RWPE1 (cell line): ENCODE data around the gene GOLGA2.
A peak's percentile ranks its signal among the peaks of the same experiment; 100 is the strongest.

Experiments used
- CTCF ChIA-PET: fragments of 350-600 bp; sonication (Branson Sonifier 250); formaldehyde crosslinking; extraction: SDS; loops from one replicate; lab custom pipeline; 2021; lab: Yijun Ruan, JAX
- POLR2A ChIA-PET: fragments of 400-600 bp; formaldehyde crosslinking; extraction: SDS; loops from one replicate; lab custom pipeline; 2020; ENCODE audit warnings: antibody characterized with exemption; ENCODE audit not compliant: low non-redundant PET; lab: Yijun Ruan, JAX
- DNase-seq: peaks from one replicate; pipeline ENCODE4 v3.0.0; 2012; ENCODE audit warnings: low spot score
- H3K27ac ChIP-seq: fragments of 450-650 bp; 2 replicates; pipeline ENCODE4 v1.5.1; 2017
- TF ChIP-seq, protein P1 (sequence below): fragments of 450-650 bp; conservative IDR thresholded peaks from 2 replicates; pipeline ENCODE4 v1.5.1; 2017; ENCODE audit warnings: low read depth, mild to moderate bottlenecking

The GOLGA2 gene

GRCh38 chr9:128296340-128297220, 20.8 kb upstream of the GOLGA2 start:
- peak overlapping the region; percentile 71 for H3K27ac ChIP-seq
- ChIA-PET POLR2A (no interaction called here), CTCF (interaction anchor here (0.6 to 4.8 kb wide), 8 partner anchors 8 to 66 kb away, joined by 3 to 48 read pairs (median 4); no protein-coding TSS in a partner anchor)
- TF ChIP-seq, protein P1, sequence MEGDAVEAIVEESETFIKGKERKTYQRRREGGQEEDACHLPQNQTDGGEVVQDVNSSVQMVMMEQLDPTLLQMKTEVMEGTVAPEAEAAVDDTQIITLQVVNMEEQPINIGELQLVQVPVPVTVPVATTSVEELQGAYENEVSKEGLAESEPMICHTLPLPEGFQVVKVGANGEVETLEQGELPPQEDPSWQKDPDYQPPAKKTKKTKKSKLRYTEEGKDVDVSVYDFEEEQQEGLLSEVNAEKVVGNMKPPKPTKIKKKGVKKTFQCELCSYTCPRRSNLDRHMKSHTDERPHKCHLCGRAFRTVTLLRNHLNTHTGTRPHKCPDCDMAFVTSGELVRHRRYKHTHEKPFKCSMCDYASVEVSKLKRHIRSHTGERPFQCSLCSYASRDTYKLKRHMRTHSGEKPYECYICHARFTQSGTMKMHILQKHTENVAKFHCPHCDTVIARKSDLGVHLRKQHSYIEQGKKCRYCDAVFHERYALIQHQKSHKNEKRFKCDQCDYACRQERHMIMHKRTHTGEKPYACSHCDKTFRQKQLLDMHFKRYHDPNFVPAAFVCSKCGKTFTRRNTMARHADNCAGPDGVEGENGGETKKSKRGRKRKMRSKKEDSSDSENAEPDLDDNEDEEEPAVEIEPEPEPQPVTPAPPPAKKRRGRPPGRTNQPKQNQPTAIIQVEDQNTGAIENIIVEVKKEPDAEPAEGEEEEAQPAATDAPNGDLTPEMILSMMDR, result no peak
- no peak for DNase-seq

DNA sequence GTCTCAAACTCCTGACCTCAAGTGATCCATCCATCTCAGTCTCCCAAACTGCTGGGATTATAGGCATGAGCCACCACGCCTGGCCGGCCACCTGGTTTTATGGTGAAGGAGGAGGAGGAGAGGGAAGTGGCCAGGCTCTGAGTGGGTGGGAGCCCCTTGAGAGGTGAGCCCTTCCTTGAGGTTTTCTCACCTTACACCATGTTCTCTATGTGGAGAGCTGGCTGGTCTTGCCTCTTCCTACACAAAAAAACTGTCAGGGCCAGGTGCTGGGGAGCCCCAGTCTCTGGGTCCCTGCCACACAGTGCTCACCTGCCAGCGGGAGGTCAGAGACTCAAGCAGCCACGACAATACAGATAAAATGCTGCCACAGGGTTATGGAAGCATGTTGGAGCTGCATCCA, 18.3 kb upstream of the GOLGA2 start:
- no peak for DNase-seq
- CTCF ChIA-PET, result interaction anchor here (0.6 to 4.8 kb wide), 5 partner anchors 48 to 169 kb away, joined by 3 to 48 read pairs (median 3); no protein-coding TSS in a partner anchor
- POLR2A ChIA-PET, result no interaction called here
- peak overlapping the region; percentile 71 for H3K27ac ChIP-seq
- TF ChIP-seq, protein P1, result no peak

- H3K27ac ChIP-seq, result peak overlapping the region; percentile 71; the same call in 1 of the 2 replicates
- ChIA-PET POLR2A (no interaction called here), CTCF (interaction anchor here (0.6 to 2.0 kb wide), 3 partner anchors 9 to 69 kb away, joined by 6 to 16 read pairs (median 7); no protein-coding TSS in a partner anchor)
- no peak for DNase-seq
- TF ChIP-seq, protein P1, result no peak
These were observed 17.3 kb upstream of the GOLGA2 start for GRCh38 chr9:128293091-128293490.

DNA sequence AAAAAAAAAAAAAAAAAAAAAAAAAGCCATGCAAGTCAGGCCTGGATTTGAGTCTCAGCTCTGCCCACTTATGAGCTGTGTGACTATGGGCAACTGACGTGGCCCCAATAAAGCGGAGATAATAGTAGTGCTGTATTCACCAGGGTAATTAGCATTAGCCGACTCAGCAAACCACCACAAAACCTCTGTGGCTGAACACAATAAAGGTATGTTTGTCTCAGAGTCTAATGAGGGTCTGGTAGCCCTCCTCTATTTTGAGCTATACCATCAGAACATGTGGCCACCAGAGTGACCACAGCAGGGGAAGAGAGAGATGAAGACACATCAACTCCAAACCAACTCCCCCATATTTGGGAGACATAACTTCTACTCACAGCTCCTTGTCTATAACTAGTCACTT, 16.2 kb upstream of the GOLGA2 start:
- POLR2A ChIA-PET, result interaction anchor here (0.6 kb wide), 1 partner anchor 11 kb away, joined by 4 read pairs; no protein-coding TSS in a partner anchor
- H3K27ac ChIP-seq, result no peak overlapping the region
- CTCF ChIA-PET, result interaction anchor here (0.6 to 2.0 kb wide), 4 partner anchors 37 to 75 kb away, joined by 3 to 16 read pairs (median 6); no protein-coding TSS in a partner anchor
- no peak for DNase-seq
- TF ChIP-seq, protein P1, result no peak

DNA sequence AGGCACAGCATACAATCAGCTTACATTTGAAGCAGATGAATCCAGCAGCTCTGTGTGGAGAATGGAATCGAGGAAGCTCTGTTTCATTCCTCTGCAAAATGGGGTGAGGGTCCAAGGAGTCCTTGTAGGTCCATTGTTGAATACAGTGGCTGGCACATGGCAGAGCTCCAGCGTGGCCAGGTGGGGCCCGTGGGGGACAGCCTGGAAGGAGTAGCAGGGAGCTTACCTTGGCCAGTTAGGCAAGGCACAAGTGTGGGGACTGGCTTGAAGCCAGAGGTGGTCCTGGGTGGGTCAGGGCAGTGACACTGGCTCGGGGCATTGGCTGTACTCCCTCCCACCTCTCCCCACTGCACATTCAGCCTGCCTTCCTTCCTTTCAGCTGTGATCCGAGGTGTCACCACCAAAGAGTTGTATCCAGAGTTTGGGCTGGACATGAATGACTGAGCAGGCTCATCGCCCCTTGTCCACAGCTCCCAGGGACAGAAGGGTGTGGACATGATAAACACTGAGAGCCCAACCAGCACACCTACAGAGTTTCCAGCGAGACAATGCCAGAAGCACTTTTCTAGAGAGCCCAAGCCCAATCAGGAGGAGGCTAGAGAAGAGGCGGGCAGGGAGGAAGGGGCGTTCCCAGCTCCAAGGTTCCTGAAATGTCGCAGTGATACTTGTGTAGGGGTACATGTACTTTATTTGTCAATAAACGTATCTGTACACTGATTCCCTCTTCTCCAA, 12.6 kb upstream of the GOLGA2 start:
- POLR2A ChIA-PET, result interaction anchor here (0.5 to 0.7 kb wide), 2 partner anchors 11 to 12 kb away, joined by 5 to 8 read pairs; no protein-coding TSS in a partner anchor

More for the DNA sequence above, 12.6 kb upstream of the GOLGA2 start:
- TF ChIP-seq, protein P1, result no peak
- CTCF ChIA-PET, result interaction anchor here (0.6 to 1.6 kb wide), 5 partner anchors 12 to 73 kb away, joined by 3 to 11 read pairs (median 3); no protein-coding TSS in a partner anchor
- H3K27ac ChIP-seq, result peak overlapping the region; percentile 14
- no peak for DNase-seq
